ENCODE measurements around the gene ZNF774.
"Not testable (repeated sequence)": the region's sequence is repeated elsewhere in the genome, so short reads cannot be mapped to it uniquely, and the experiment has no call there.

ZNF774 gene

DNA sequence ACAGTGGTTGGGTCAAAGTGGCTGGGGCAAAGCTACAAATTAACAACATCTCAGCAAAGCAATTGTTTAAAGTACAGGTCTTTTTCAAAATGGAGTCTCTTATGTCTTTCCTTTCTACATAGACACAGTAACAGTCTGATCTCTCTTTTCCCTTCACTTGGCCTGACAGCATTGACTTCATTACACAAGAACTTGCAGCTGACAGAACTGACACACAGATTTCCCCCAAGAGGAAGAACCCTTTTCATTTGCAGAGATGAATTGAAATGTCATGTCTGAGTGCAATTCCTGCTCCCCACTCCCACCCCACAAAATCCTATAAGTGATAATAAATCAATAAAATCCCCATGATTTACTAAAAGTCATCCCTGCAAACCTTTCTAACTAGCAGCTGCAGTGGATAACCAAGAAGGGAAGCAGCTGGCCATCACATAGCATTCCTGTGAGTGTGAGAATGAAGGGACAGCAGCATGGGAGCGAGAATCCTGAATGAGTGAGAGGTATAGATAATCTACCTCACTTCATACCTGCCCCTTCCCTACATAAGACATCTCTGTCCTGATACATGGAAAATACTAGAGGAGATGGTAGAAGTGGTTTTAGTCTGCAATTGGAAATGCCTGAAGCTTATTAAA is 4.5 kb upstream of the ZNF774 start:
- not testable (repeated sequence) for DNase-seq

DNA sequence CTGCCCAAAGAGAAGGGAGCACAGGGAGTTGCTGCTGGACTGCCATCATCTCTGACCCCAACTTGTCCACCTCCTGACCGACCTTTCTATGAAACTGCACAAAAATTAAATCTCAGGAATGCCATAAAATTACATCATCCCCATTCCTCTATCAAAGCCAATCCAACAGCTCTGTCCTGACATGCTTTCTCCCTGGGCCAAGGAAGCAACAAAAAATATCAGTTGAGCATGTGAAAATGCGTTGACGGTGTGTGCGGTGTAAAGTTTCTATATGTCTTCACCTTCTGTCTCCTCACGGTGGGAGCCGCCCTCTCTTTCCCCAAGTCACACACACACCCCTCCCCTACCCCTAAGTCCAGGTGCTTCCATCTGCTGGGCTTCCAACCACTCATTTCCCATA is 3.6 kb upstream of the ZNF774 start:
- DNase-seq = no peak

DNA sequence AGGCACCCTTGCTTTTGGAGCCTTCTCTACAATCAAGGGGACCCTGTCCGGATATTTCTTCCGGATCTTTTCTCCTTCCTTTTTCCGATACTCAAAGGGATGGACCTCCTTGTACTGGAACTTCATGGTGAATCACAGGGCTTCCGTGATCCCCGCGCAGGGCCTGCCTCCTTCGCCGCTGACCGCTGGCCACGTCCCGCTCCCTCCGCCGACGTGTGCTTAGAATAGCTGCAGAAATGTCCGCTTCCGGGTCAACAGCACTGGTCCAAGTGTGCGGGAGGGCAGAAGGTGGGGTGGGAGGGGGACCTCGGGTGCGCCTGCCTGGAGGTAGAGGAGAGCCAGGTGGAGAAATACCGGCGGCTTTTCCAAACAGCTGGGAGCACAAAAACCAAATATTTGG is 3.0 kb upstream of the ZNF774 start:
- DNase-seq = no peak

DNA sequence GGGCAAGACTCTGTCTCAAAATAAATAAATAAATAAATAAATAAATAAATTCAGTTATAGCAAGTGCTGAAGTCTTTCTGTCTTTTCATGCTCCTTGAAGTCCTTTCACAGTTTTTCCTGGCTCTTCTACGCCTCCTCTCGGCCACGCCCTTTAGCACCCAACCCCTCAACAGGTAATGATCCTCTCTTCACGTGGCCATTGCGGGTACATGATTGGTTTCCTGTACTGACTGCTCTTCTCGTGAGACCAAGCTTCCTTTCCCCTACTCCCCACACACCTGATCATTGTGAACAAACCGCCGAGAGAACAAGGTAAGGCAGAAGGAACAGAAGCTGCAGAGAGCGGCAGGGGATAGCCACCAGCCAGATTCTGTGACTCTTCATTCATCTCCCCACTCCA is 2.3 kb upstream of the ZNF774 start:
- DNase-seq = no peak

DNA sequence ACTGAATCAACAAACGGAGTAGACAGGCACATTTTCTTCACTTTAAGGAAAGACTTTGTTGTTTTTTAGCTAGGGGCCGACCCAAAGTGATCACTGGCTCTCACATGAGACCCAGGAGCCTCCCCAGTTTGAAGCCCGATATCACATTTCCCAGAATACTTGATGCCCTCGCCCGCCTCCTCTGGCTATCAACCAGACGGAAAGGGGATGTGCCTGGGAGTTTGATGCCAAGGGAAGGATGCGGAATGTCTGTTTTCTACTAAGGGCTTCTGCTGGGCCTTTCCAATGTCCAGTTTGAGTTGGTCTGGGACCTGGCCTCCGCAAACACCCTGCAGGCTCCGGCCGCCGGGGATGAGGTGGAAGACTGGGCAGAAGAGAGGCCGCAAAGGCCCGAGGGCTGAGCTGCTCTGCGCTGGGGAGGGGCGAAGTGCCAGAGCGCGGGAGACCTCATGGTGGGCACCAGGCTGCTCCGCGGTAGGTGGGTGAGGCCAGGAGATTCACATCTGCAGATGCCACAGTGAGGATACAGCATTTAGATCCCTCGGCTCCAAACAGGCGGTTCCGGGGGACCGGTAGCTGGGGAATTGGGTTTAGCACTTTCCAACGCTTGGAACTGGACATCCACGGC is 491 bp upstream of the ZNF774 start:
- DNase-seq = no peak

DNA sequence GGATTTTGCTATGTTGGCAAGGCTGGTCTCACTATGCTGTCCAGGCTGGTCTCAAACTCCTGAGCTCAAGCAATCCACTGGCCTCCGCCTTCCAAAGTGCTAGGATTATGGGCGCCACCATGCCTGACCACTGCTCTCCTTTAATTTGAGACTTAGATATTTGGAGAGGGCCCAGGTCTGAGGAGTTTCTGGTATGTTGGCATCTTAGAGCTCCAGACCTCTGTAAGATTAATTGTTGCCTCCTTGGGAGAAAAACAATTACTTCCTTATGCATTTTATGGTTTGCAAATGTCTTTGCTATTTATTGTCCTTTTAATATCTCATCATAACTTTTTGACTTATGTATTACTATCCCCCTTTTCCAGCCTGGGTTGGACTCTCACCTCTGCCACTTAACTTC is 2.9 kb downstream of the ZNF774 start:
- DNase-seq = no peak

DNA sequence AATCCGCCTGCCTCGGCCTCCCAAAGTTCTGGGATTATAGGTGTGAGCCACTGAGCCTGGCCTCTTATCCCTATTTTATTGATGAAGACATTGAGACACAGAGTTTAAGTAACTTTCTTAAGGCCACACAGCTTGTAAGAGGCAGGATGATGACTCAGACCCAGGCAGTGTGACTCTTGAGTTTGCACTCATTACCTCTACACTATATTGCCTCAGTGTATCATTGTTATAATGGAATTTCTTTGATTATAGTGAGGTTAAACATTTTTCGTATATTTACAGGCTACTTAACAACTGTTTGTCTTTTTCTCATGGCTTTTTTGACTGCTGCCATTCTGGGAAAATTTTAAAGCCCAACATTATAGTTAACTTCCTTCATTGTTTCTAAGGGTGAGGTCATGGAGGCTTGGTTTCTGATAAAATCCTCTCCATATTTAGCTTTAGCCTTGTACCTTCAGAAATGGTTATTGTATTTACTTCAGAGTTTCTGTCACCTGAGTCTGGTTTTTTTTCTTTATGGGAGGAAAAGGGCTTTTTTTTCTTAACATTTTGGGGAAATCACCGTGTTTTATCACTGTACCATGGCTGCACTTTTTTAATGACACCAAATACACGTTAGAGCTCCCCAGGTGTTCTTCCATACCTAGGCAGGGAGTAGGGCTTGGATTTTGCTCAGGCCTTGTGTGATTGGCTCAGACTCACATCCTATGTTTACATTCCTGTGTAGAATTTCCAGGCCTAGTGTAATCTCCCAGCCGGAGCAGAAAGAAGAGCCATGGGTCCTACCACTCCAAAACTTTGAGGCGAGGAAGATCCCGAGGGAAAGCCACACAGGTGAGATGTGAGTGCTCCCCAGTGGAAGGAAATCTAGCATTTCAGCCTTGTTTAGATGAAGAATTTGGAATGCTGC is 6.3 kb downstream of the ZNF774 start:
- no peak for DNase-seq

DNA sequence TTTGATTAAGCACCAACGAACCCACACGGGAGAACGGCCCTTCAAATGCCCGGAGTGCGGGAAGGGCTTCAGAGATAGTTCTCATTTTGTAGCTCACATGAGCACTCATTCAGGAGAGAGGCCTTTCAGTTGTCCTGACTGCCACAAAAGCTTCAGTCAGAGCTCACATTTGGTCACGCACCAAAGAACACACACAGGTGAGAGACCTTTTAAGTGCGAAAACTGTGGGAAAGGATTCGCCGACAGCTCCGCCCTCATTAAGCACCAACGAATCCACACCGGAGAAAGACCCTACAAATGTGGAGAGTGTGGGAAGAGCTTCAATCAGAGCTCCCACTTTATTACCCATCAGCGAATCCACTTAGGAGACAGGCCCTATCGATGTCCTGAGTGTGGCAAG is 8.7 kb downstream of the ZNF774 start:
- no peak for DNase-seq

DNA sequence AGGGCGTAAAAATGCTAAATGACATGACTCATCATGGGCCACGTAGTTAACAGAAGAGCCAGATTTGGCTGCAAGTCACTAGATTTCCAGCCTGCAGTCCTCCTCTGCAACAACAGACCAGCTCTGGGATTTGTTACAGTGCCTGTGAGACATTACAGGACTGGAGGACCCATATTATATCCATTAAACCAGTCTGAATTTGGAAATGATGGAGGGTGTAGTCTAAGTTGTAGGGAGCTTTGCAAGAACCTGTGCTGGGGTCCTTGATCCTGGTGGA is 10.8 kb downstream of the ZNF774 start:
- DNase-seq = no peak

DNA sequence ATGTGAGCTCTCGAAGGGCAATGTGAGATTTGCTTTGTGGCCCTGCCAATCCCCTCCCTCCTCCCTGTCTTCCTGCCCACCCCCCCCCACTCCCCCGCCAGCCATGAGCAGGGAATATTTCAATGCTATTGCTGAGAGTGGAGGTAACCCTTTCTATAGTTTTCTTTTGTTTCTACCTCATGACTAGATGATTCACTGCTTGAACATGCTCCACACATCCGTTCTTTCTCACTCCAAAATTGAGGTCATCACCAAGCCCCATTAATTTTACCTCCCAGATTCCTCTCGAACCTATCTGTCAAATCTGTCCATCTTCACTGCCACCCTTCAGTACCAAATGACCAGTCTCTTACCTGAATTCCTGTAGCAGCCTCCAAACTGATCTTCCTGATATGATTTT is 12.2 kb downstream of the ZNF774 start:
- DNase-seq = no peak

DNA sequence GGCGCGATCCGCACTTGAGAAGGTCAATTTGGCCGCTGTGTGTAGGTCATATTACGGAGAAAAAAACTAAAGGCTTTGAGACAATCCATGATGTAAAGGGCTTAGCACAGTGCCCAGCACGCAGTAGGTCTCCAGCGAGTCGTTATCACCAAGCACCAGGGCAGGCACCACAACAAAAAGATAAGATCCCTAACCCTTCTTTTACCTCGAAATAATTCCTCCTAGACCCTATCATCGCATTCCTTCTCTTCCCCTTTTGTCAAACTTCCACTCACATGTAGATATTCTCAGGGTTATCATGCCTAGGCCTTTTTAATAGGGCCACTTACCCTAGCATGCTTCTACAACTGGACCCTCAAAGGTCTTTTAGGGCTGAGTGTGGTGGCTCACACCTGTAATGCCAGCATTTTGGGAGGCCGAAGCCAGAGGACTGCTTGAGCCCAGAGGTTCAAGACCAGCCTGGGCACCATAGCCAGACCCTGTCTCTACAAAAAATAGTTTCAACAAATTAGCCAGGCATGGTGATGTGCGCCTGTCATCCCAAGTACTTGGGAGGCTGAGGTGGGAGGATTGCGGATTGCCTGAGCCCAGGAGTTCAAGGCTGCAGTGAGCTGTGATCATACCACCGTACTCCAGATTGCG is 13.5 kb downstream of the ZNF774 start:
- no peak for DNase-seq

DNA sequence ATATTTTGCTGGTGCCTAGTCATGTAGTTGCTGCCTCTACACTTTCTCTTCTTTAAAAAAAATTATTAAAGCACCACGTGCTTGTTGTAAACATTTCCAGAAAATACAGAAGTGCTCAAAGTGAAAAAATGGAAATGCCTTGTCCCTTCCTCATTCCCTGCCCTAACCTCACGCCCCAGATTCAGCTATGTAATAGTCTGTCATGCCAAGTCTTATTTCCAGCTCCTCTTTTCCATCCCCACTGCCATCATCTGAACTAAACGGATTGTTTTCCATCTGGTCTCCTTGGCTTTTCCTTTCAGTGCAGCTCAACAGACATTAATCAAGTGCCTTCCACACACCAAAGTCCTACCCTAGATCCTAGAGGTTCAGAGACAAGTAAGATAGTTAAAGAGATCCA is 15.5 kb downstream of the ZNF774 start:
- no peak for DNase-seq

DNA sequence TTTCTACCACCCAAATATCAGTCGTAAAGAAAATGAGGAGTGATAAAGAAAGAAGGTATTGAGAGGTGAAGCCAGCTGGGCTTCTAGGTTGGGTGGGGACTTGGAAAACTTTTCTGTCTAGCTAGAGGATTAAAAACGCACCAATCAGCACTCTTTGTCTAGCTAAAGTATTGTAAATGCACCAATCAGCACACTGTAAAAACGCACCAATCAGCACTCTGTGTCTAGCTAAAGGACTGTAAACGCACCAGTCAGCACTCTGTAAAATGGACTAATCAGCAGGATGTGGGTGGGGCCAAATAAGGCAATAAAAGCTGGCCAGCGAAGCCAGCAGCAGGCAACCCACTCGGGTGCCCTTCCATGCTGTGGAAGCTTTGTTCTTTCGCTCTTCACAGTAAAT is 23.0 kb downstream of the ZNF774 start:
- DNase-seq = no peak

DNA sequence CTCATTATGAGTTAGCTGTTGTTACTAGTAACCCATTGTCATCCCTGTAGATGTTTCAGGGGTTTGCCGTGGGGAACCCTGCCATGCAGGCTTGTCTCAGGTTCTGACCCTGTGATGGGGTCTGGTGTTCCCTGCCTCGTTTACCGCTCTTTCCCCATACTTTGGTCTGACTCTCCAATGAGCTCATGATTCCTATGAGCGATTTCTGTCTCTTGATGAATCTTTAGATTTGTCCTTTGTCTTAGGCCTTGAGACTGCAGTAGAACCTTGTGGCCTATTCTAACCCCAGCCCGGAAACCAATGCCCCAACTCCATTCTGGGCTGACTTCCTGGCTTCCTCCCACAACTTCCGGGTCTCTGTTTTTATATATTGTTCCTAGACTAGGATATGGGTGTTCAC is 24.7 kb downstream of the ZNF774 start:
- peak; percentile 78 for DNase-seq

DNA sequence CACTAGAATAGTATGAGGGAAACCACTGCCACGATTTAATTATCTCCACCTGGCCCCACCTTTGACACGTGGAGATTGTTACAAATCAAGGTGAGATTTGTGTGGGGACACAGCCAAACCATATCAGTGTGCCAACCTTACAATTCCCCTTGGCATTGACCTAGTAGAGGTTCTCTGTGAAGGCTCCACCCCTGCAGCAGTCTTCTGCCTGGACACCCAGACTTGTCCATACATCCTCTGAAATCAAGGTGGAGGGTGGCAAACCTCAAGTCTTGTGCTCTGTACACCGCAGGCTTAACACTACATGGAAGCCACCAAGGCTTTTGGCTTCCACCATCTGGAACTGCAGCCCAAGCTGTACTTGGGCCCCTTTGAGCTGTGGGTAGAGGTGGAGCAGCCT is 27.2 kb downstream of the ZNF774 start:
- DNase-seq = no peak

DNA sequence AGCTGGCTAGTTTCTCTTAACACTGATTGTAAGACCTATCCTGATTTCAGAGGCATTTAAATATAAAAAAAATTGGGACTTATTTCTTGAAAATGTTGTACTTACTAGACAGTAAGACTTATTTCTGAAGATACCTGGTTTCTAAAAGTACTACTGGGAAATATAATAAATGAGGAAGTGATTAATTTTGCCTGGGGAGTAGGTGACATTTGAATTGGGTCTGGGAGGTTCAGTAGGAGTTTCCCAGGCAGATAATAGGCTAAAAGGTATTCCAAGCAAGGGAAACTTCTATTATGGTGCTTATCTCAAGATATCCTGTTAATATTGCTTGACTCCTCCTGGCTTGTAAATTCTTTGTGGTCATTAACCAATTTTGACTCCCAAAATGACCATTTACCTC is 29.4 kb downstream of the ZNF774 start:
- no peak for DNase-seq

DNA sequence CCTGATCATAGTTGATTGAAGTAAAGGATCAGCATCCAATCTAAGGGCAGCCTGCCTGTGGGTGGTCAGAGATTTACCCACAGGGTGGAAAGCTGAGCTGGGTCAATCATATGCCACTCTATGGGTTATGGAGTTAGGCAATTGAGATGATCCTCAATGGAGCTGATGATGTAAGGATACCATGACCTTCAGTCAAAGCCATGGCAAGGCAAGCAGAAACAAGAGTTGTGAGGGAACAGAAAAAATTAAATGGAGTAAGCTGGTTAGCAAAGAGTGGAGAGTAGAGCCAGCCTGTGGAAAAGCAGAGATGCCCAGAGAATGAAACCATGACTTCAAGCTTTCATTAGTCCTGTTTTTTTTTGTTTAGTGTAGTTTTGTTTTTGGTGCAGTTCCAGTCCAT is 30.2 kb downstream of the ZNF774 start:
- no peak for DNase-seq

DNA sequence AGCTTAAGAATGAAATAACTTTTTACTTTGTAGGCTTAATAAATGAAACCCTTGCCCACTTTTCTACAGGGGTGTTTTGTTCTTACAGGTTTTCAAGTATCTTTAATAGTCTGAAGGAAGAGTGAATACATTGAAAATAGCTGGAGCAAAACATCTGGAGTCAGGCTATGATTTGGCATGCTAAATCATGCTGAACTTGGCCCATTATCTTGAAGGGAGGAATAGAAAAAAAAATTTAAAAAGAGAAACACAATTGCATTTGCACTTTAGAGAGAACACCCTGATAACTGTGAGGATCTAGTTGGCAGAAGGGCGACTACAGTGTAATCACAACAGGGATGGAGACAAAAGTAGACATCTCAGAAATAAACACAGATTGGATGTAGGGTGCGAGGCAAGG is 34.1 kb downstream of the ZNF774 start:
- DNase-seq = no peak

DNA sequence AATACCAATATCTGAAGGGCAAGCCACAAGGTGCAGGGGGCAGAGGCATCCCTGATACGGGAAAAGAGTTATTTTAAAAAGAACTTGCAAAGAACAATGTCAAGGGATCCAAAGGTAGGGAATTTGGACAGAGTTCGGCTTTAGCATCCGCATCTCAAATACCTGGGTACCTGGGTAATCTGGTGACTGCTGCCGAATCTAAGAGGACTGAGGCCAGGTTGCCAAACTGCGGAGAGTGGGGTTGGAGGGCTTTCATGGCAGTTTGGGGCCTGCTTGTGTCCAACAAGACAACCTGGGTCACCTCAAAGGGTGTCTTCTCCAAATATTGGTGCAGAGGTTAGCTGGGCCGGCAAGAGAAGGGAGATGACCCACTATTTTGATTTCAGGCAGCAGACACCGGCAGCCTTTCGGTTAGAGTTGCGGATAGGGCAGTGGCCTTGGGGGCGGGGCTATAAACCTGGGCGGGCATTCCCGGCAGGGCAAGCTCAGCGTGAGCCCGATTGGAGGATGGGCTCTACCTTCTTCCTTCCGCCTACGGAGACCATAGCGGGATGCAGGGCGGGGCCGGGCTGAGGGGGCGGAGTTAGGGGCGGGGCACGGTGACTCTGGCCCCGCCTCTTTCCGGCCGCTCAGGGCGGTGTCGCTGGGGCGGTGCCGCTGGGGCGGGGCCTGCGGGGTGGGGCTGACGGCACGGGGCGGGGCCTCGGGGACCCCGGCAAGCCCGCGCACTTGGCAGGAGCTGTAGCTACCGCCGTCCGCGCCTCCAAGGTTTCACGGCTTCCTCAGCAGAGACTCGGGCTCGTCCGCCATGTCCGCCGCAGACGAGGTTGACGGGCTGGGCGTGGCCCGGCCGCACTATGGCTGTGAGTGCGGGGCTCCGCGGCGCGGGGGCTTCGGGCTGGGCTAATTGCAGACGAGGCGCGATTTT is 35.7 kb downstream of the ZNF774 start, which contains the start of gene IQGAP1:
Gene IQGAP1 (plus strand): TSS at position 709 of the 928 bp plus-strand sequence. CDS start 100 bp downstream, at position 809.
- peak; percentile 99 for DNase-seq

DNA sequence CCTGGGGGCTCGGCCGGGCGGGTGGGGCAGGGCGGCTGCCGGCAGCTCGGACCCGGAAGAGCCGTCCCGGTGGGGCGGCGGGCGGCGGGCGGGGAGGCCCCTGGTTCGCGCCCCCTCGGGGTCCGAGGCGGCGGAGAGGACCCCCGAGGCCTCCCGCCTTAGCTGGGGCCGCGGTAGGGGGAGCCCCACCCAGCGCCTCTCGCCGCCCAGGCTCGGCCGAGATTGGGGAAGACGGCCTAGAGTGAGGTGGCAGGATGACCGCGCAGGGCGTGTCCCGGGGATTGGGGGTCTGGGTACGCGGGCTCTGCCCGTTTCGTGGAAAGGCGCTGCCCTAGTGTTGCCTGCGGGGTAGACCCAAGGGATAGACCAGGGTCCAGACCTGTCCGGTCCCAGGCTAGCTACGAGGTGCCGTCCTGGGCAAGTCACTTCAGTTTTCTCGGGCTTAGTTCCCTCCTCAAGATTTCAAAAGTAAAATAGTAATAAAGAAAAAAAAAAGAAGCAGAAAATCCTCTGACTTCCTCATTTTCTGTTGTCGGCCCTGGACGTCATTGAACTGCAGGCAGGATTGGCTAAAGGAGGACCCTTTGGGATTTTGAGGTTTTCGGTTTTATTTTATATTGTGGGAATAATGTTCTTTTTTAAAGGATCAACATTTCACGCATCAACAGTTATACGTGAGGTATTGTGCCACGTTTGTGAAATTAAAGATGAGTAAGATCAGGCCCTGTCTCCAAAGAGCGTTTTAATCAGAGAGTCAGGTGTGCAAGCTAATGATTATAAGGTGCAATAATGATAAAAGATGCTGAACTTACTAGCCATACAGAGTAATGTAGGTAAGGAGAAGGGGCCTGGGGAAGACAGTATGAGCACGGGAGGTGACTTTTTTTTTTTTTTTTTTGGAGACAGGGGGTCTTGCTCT is 36.6 kb downstream of the ZNF774 start:
- peak; percentile 62 for DNase-seq

DNA sequence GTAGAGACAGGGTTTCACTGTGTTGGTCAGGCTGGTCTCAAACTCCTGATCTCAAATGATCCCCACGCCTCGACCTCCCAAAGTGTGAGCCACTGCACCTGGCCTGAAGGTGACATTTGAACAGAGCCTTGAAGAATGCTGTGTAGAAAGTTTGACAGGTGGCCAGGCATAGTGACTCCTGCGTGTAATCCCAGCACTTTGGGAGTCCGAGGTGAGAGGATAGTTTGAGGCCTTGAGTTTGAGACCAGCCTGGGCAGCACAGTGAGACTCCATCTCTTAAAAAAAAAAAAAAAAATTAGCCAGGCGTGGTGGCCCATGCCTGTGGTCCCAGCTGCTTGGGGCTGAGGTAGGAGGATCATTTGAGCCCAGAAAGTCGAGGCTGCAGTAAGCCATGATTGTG is 37.4 kb downstream of the ZNF774 start:
- no peak for DNase-seq
